ENCODE data around the gene PRKG2. TPM values are rescaled to one million over a fixed set of nuclear protein-coding genes. Genes with fewer than 3 reads are reported as not detected.
"Not testable (repeated sequence)": the region's sequence is repeated elsewhere in the genome, so short reads cannot be mapped to it uniquely, and the experiment has no call there.

Gene PRKG2
- total RNA-seq, 1 donor from 2014 or later = under 0.01 TPM

DNA sequence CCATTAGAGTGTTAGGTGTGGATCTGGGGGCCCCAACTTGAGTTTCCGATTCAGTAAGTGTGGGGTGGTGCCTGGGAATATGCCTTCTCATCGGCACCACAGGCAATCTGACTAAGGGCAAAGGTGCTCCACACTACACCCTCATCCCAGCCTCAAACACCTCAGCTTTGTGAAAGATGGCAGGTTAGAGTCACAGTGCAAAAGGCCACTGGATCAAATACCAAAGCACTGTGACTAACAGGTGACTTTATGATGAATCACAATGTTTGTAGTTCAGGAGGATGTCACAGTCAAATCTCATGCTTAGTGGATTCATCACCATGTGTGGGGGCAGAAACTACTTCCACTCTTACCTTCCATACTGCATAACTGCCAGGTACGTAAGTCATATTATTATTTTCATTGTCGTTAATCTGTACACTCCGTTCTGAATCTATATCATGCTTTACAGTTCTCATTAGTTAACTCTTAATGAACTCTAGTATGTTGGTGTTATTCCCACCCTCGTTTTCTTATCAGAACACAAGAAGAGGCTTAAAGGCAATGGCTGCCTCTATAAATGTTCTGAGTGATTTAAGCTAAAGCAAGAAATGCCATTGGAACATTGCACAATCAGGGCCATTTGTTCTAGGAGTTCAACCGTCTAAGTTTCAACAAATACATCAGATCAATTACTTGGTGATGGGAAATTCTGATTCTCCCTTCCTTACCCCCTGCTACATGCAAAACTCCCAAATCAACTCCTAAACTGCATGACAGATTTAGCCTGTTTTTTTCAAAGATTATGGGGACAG, 50.2 kb downstream of the PRKG2 start:
- H3K9ac ChIP-seq (ENCODE audit: low read depth in 1 of 3, low read length in 3 of 3) = no peak overlapping the region
- H3K9me3 ChIP-seq (ENCODE audit: control insufficient read depth in 3 of 3, low read length in 3 of 3) = no peaks in the 10 kb centered on the region
- H3K27me3 ChIP-seq (ENCODE audit: control insufficient read depth in 3 of 3, insufficient read depth in 3 of 3, low read length in 3 of 3) = no peaks in the 10 kb centered on the region
- H3K4me3 ChIP-seq (ENCODE audit: low read length in 3 of 3) = no peak overlapping the region
- H3K36me3 ChIP-seq (ENCODE audit: control insufficient read depth in 3 of 3, insufficient read depth in 3 of 3, low read length in 3 of 3) = no peaks in the 10 kb centered on the region
- H3K27ac ChIP-seq (ENCODE audit: low read depth, low read length) = no peak overlapping the region
- no peaks in the 10 kb centered on the region for H3K4me1 ChIP-seq (ENCODE audit: control insufficient read depth in 3 of 3, insufficient read depth in 3 of 3, low read length in 3 of 3)

DNA sequence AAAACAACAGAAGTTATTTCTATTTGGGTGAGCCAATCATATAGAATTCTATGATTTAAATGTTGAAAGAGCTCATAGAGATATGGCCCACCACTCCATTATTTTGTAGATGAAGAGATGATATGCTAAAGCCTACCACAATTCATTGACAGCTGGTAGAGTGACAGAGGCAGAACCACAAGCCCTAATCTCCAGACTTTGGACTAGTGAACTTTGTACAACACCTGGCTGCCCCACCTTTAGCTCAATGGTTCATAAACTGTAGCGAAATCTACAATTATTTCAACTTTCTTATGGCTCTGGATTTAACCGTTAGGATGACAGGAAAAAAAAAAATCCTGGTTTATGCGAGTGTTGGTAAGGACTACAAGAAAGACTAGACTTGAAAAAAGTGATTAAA, 50.9 kb downstream of the PRKG2 start:
- no peak overlapping the region for H3K27ac ChIP-seq (ENCODE audit: low read depth, low read length)
- no peaks in the 10 kb centered on the region for H3K27me3 ChIP-seq (ENCODE audit: control insufficient read depth in 3 of 3, insufficient read depth in 3 of 3, low read length in 3 of 3)
- H3K4me1 ChIP-seq (ENCODE audit: control insufficient read depth in 3 of 3, insufficient read depth in 3 of 3, low read length in 3 of 3) = no peaks in the 10 kb centered on the region
- H3K4me3 ChIP-seq (ENCODE audit: low read length in 3 of 3) = no peak overlapping the region
- H3K9me3 ChIP-seq (ENCODE audit: control insufficient read depth in 3 of 3, low read length in 3 of 3) = no peaks in the 10 kb centered on the region
- no peaks in the 10 kb centered on the region for H3K36me3 ChIP-seq (ENCODE audit: control insufficient read depth in 3 of 3, insufficient read depth in 3 of 3, low read length in 3 of 3)
- no peak overlapping the region for H3K9ac ChIP-seq (ENCODE audit: low read depth in 1 of 3, low read length in 3 of 3)

DNA sequence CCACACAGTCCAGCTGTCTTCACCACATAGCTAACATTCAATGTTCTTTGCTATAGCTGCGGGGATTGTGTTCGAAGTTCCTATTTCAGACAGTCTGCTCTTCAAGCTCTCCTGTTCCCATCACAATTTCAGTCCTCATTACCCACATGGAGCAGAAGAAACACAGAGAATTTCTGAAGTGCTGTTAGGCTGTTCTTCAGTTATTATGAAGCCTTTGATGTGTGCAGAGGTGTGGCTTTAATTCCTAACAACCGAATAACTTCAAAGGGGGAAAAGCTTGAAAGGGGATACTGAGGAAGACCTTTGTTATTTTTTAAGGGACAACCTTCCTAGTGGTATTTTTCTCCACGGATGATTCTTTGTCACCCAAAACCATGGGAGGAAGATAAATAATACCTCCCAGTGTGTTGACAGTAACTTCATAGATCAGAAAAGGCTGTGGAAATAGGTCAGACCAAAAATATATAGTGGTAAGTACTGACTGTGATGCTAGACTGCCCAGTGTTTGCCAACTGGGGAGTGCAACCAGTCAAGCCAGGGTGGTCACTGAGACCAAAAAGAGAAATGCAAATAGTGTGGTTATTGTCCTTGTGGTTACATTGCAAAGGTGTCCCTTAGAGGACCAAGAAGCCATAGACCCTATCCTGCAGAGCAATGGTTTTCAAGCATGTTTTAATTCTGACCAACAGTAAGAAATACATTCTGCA, 52.1 kb downstream of the PRKG2 start:
- H3K27me3 ChIP-seq (ENCODE audit: control insufficient read depth in 3 of 3, insufficient read depth in 3 of 3, low read length in 3 of 3) = no peaks in the 10 kb centered on the region
- no peak overlapping the region for H3K9ac ChIP-seq (ENCODE audit: low read depth in 1 of 3, low read length in 3 of 3)
- H3K27ac ChIP-seq (ENCODE audit: low read depth, low read length) = no peak overlapping the region
- H3K36me3 ChIP-seq (ENCODE audit: control insufficient read depth in 3 of 3, insufficient read depth in 3 of 3, low read length in 3 of 3) = no peaks in the 10 kb centered on the region
- no peaks in the 10 kb centered on the region for H3K9me3 ChIP-seq (ENCODE audit: control insufficient read depth in 3 of 3, low read length in 3 of 3)
- H3K4me3 ChIP-seq (ENCODE audit: low read length in 3 of 3) = no peak overlapping the region
- H3K4me1 ChIP-seq (ENCODE audit: control insufficient read depth in 3 of 3, insufficient read depth in 3 of 3, low read length in 3 of 3) = no peaks in the 10 kb centered on the region

DNA sequence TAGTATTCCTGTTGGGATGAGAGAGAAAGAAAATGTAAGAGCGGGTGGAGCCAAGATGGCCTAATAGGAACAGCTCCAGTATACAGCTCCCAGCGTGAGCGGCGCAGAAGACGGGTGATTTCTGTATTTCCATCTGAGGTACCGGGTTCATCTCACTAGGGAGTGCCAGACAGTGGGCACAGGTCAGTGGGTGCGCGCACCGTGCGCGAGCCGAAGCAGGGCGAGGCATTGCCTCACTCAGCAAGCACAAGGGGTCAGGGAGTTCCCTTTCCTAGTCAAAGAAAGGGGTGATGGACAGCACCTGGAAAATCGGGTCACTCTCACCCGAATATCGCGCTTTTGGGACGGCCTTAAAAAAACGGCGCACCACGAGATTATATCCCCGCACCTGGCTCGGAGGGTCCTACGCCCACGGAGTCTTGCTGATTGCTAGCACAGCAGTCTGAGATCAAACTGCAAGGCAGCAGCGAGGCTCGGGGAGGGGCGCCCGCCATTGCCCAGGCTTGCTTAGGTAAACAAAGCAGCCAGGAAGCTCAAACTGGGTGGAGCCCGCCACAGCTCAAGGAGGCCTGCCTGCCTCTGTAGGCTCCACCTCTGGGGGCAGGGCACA, 61.2 kb downstream of the PRKG2 start:
- not testable (repeated sequence) for H3K9ac ChIP-seq (ENCODE audit: low read depth in 1 of 3, low read length in 3 of 3); H3K9me3 ChIP-seq (ENCODE audit: control insufficient read depth in 3 of 3, low read length in 3 of 3); H3K4me1 ChIP-seq (ENCODE audit: control insufficient read depth in 3 of 3, insufficient read depth in 3 of 3, low read length in 3 of 3); H3K27me3 ChIP-seq (ENCODE audit: control insufficient read depth in 3 of 3, insufficient read depth in 3 of 3, low read length in 3 of 3); H3K4me3 ChIP-seq (ENCODE audit: low read length in 3 of 3); H3K36me3 ChIP-seq (ENCODE audit: control insufficient read depth in 3 of 3, insufficient read depth in 3 of 3, low read length in 3 of 3); H3K27ac ChIP-seq (ENCODE audit: low read depth, low read length)

DNA sequence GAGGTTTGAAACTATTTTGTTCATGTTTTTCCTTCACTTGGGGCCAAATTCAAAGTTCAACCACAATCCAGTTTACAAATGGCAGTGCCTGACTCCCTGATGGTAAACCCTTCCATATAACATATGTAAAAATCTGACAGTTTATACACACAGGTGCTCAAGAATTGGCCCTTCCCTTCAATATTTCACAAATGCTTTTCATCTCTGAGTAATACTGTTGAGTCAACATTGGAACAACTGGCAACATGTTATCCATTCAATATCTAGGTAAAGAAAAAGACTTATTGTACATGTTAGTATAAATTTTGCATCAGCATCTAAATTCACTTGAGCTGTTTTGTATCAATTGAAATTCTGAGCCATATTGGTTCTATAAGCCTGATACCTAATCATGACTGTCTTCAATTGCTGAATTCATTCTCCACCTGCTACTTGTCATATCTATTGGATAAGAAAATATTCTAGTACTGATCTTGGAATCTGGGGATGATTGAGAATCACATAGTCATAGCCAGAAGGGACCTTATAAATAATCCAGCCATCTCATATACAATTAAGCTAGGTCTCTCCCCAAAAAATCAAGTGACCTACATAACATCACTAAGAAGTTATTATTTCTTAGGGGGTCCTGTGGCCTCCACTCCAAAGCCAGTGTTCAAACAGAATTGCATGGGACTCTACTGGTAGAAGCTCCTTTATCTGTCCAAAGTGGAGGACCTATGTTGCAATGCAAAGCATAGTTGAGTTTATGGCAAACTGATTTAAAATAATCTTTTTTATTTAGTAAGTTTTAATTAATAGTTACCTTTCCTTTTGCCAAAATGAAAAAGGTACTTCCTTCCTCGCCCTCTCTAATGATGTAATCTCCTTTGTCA, 61.9 kb downstream of the PRKG2 start:
- no peak overlapping the region for H3K4me3 ChIP-seq (ENCODE audit: low read length in 3 of 3)
- no peaks in the 10 kb centered on the region for H3K36me3 ChIP-seq (ENCODE audit: control insufficient read depth in 3 of 3, insufficient read depth in 3 of 3, low read length in 3 of 3)
- H3K27me3 ChIP-seq (ENCODE audit: control insufficient read depth in 3 of 3, insufficient read depth in 3 of 3, low read length in 3 of 3) = no peaks in the 10 kb centered on the region
- no peak overlapping the region for H3K27ac ChIP-seq (ENCODE audit: low read depth, low read length)
- no peak overlapping the region for H3K9ac ChIP-seq (ENCODE audit: low read depth in 1 of 3, low read length in 3 of 3)
- no peaks in the 10 kb centered on the region for H3K9me3 ChIP-seq (ENCODE audit: control insufficient read depth in 3 of 3, low read length in 3 of 3)
- H3K4me1 ChIP-seq (ENCODE audit: control insufficient read depth in 3 of 3, insufficient read depth in 3 of 3, low read length in 3 of 3) = no peaks in the 10 kb centered on the region

DNA sequence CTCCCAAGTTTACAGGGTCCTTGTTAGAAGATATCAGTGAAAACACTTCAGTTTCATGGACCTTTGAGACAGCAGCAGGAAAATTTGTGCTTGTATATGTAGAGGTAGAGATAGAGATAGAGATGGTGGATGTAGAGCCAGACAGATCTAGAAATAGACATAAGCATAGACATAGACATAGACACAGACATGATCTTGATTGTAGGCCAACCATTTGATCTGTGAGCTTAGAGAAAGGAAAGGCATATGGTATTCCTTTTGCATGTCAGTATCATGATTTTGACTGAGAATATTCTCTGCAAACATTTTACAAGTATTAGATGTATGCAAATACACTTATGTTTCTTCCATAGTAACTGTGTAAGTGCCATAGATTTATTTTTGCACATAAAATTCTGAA, 65.0 kb downstream of the PRKG2 start:
- H3K36me3 ChIP-seq (ENCODE audit: control insufficient read depth in 3 of 3, insufficient read depth in 3 of 3, low read length in 3 of 3) = no peaks in the 10 kb centered on the region

DNA sequence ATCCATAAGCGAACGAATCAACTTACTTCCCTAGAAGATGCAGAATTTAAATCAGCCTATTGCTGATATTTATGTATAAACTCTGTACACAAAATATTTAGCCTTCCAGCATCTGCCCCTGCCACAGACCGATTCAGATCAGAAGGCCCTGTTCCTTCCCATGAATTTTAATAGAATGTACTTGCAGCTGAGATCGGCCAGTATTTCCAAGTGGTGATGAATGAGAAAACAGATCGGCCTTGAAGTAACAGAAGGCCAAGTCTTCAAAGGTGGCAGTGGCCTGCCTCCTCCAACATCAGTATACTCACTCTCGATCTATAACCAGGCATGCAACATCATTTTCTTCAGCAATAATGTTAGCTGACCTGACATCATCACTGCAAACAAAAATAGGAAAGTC, 66.4 kb downstream of the PRKG2 start:
- Histone ChIP-seq H3K27me3 (ENCODE audit: control insufficient read depth in 3 of 3, insufficient read depth in 3 of 3, low read length in 3 of 3) (no peaks in the 10 kb centered on the region), H3K4me1 (ENCODE audit: control insufficient read depth in 3 of 3, insufficient read depth in 3 of 3, low read length in 3 of 3) (no peaks in the 10 kb centered on the region), H3K4me3 (ENCODE audit: low read length in 3 of 3) (no peak overlapping the region), H3K9ac (ENCODE audit: low read depth in 1 of 3, low read length in 3 of 3) (no peak overlapping the region), H3K9me3 (ENCODE audit: control insufficient read depth in 3 of 3, low read length in 3 of 3) (no peaks in the 10 kb centered on the region), H3K36me3 (ENCODE audit: control insufficient read depth in 3 of 3, insufficient read depth in 3 of 3, low read length in 3 of 3) (no peaks in the 10 kb centered on the region), H3K27ac (ENCODE audit: low read depth, low read length) (no peak overlapping the region)

More for the DNA sequence above, 65.0 kb downstream of the PRKG2 start:
- no peaks in the 10 kb centered on the region for H3K27me3 ChIP-seq (ENCODE audit: control insufficient read depth in 3 of 3, insufficient read depth in 3 of 3, low read length in 3 of 3)
- H3K9ac ChIP-seq (ENCODE audit: low read depth in 1 of 3, low read length in 3 of 3) = no peak overlapping the region
- no peaks in the 10 kb centered on the region for H3K4me1 ChIP-seq (ENCODE audit: control insufficient read depth in 3 of 3, insufficient read depth in 3 of 3, low read length in 3 of 3)
- H3K9me3 ChIP-seq (ENCODE audit: control insufficient read depth in 3 of 3, low read length in 3 of 3) = no peaks in the 10 kb centered on the region
- H3K27ac ChIP-seq (ENCODE audit: low read depth, low read length) = no peak overlapping the region
- no peak overlapping the region for H3K4me3 ChIP-seq (ENCODE audit: low read length in 3 of 3)

DNA sequence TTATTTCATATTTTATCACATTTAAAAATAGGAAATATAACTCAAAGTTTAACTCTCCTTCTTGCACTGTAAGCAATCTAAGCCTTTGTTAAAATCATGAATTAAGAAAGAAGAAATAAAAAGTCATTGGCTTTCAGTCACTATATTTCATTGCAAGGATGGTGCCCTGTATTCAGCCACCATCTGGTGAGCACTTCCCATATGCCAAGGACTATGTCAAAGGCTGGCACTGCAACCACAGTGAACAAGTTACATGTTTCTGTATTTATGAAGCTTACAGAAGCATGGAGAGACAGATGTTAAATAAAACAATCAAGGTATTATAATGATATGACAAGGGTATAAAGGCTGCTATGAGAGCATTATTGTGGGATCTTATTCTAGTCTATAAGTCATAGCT, 68.6 kb downstream of the PRKG2 start:
- Histone ChIP-seq H3K36me3 (ENCODE audit: control insufficient read depth in 3 of 3, insufficient read depth in 3 of 3, low read length in 3 of 3) (no peaks in the 10 kb centered on the region), H3K4me1 (ENCODE audit: control insufficient read depth in 3 of 3, insufficient read depth in 3 of 3, low read length in 3 of 3) (no peaks in the 10 kb centered on the region), H3K9ac (ENCODE audit: low read depth in 1 of 3, low read length in 3 of 3) (no peak overlapping the region), H3K27me3 (ENCODE audit: control insufficient read depth in 3 of 3, insufficient read depth in 3 of 3, low read length in 3 of 3) (no peaks in the 10 kb centered on the region), H3K27ac (ENCODE audit: low read depth, low read length) (no peak overlapping the region), H3K4me3 (ENCODE audit: low read length in 3 of 3) (no peak overlapping the region), H3K9me3 (ENCODE audit: control insufficient read depth in 3 of 3, low read length in 3 of 3) (no peaks in the 10 kb centered on the region)

DNA sequence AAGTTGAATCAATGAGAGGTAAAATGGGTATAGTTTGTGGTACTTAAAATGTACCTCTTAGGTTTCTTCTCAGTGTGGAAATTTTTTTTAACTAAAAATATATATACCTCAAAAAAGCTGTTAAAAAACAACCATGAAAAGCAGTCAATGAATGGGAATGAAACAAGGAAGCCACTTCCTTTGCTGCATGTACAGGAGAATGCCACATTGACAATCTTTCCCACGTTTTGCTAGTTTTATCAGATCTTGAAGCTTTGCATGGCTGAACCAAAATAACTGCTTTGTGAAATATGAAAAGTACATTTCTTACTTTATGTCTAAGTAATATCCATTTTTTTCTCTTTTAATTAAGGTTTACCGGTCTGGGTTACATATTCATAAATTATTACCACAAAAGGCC, 71.8 kb downstream of the PRKG2 start:
- no peaks in the 10 kb centered on the region for H3K9me3 ChIP-seq (ENCODE audit: control insufficient read depth in 3 of 3, low read length in 3 of 3)
- no peak overlapping the region for H3K9ac ChIP-seq (ENCODE audit: low read depth in 1 of 3, low read length in 3 of 3)
- H3K4me3 ChIP-seq (ENCODE audit: low read length in 3 of 3) = no peak overlapping the region
- H3K27ac ChIP-seq (ENCODE audit: low read depth, low read length) = no peak overlapping the region
- no peaks in the 10 kb centered on the region for H3K27me3 ChIP-seq (ENCODE audit: control insufficient read depth in 3 of 3, insufficient read depth in 3 of 3, low read length in 3 of 3)
- H3K36me3 ChIP-seq (ENCODE audit: control insufficient read depth in 3 of 3, insufficient read depth in 3 of 3, low read length in 3 of 3) = no peaks in the 10 kb centered on the region
- no peaks in the 10 kb centered on the region for H3K4me1 ChIP-seq (ENCODE audit: control insufficient read depth in 3 of 3, insufficient read depth in 3 of 3, low read length in 3 of 3)
